Measurements from ENCODE around the gene CYB5RL. TPM values are rescaled to one million over a fixed set of nuclear protein-coding genes. Genes with fewer than 3 reads are reported as not detected.
"Not testable (repeated sequence)": the region's sequence is repeated elsewhere in the genome, so short reads cannot be mapped to it uniquely, and the experiment has no call there.

Gene CYB5RL
- total RNA-seq, 2 donors from 2014 or later = 2.9 to 4.6 TPM

DNA sequence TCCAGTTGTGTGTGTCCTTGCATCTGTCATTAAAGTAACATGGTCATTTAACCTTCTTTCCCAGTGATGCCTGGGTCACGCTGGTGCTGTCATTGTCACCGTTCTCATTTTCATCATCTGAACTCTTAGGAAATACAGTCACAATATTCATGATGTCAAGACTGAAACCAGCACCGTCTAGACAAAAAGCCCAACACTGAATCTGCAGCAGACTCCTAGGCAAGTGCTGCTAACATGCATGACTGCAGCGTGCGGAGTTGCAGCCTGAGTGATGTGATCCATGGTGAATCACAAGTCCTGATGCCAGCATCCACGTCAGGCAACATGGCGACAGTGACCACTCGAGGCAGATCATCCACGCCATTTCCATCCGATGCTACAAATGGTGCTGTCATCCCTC lies 37.8 kb upstream of the CYB5RL start:
- Mint-ChIP-seq H3K27me3 (no peaks in the 10 kb centered on the region), H3K27ac (no peak overlapping the region), H3K4me3 (no peak overlapping the region), H3K4me1 (no peaks in the 10 kb centered on the region), H3K36me3 (ENCODE audit: low read depth) (peaks cover 2% of the 10 kb centered on the region)
- H3K9me3 ChIP-seq (ENCODE audit: control insufficient read depth, low read length, poor library complexity, severe bottlenecking) = no peaks in the 10 kb centered on the region
- DNase-seq = no peak
- ATAC-seq = no peak

DNA sequence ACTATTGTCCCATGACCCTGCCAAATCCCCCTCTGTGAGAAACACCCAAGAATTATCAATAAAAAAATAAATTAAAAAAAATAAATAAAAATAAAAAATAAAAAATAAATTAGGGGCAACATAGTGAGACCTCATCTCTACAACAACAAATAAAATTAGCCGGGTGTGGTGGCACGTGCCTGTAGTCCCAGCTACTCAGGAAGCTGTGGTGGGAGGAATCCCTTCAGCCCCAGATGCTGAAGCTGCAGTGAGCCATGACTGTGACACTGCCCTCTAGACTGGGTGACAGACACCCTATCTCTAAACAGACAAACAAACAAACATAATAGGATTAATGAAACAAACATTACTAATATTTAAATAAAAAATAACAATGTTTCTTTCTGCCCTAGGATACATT lies 34.5 kb upstream of the CYB5RL start:
- H3K27me3 Mint-ChIP-seq = no peaks in the 10 kb centered on the region
- peaks cover 16% of the 10 kb centered on the region for H3K4me1 Mint-ChIP-seq
- no peaks in the 10 kb centered on the region for H3K9me3 ChIP-seq (ENCODE audit: control insufficient read depth, low read length, poor library complexity, severe bottlenecking)
- peaks cover 2% of the 10 kb centered on the region for H3K36me3 Mint-ChIP-seq (ENCODE audit: low read depth)
- ATAC-seq (no peak), DNase-seq (no peak)
- no peak overlapping the region for H3K4me3 Mint-ChIP-seq
- H3K27ac Mint-ChIP-seq = no peak overlapping the region

DNA sequence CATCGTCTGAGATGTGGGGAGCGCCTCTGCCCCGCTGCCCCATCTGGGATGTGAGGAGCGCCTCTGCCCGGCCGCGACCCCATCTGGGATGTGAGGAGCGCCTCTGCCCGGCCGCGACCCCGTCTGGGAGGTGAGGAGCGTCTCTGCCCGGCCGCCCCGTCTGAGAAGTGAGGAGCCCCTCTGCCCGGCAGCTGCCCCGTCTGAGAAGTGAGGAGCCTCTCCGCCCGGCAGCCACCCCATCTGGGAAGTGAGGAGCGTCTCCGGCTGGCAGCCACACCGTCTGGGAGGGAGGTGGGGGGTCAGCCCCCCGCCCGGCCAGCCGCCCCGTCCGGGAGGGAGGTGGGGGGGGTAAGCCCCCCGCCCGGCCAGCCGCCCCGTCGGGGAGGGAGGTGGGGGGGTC lies 33.4 kb upstream of the CYB5RL start:
- H3K27ac Mint-ChIP-seq; H3K27me3 Mint-ChIP-seq; H3K9me3 ChIP-seq (ENCODE audit: control insufficient read depth, low read length, poor library complexity, severe bottlenecking); ATAC-seq; H3K36me3 Mint-ChIP-seq (ENCODE audit: low read depth); DNase-seq; H3K4me3 Mint-ChIP-seq: not testable (repeated sequence)
- H3K4me1 Mint-ChIP-seq = peaks cover 19% of the 10 kb centered on the region

DNA sequence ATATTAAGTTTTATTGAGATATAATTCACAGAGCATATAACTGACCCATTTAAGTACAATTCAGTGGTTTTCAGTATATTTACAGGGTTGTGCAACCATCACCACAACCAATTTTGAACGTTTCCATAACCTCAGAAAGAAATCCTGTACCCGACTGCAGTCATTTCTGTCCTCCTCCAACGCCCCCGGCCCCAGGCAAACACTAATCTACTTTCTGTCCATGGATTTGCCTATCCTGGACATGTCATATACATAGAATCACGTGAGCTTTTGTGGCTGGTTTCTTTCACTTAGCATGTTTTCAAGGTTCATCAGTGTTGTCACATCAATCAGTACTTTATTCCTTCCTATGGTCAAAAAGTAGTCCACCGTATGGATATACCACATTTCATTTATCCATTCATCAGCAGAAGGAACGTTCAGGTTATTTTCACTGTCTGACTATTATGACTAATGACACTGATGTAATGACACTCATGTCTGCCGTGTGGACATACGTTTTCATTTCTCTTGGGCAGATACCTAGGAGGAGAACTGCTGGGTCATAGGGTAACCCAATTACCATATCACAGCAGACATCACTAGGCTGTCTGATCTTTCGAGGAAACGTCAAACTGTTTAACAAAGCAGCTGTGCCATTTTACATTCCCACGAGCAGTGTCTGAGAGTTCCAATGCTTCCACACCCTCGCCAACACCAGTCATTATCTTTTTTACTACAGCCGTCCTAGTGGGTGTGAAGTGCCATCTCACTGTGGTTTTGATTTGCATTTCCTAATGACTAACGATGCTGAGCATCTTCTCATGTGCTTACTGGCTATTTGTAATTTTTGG lies 30.9 kb upstream of the CYB5RL start:
- peak overlapping the region; percentile 85 for H3K27ac Mint-ChIP-seq
- H3K4me1 Mint-ChIP-seq = peaks cover 19% of the 10 kb centered on the region
- H3K4me3 Mint-ChIP-seq = peak overlapping the region; percentile 41
- H3K9me3 ChIP-seq (ENCODE audit: control insufficient read depth, low read length, poor library complexity, severe bottlenecking) = no peaks in the 10 kb centered on the region
- DNase-seq = no peak
- no peaks in the 10 kb centered on the region for H3K36me3 Mint-ChIP-seq (ENCODE audit: low read depth)
- no peaks in the 10 kb centered on the region for H3K27me3 Mint-ChIP-seq
- peak; percentile 56 for ATAC-seq

DNA sequence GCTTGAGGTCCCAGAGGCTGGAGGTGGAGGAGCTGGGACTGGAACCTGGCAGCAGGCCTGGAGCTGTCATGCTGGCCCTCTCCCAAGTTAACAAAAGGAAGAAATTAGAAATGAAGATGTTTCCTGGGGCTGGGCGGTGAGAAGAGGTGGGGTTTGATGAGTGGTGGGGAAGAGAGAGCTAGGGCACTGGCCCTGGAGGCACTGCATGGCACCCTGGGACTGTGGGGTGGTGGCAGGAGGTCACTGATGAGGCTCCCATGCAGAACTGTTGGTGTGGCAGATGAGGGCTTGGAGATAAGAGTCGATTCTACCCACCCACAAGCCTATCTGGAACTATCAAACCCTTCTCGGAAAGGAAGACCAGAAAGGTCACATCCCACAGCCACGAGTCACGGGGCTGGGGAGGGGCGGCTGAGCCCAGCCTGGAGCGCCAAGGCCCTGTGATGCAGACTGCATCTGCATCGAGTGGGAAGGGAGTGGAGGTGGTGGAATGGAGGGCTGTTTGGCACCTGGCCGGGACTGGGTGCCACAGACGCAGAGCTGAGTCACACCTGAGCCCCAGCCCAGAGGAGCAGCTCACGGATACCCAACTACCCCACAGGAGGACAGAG lies 29.6 kb upstream of the CYB5RL start:
- no peaks in the 10 kb centered on the region for H3K27me3 Mint-ChIP-seq
- H3K27ac Mint-ChIP-seq = peak overlapping the region; percentile 59
- H3K4me3 Mint-ChIP-seq = peak overlapping the region; percentile 5
- H3K4me1 Mint-ChIP-seq = peaks cover 19% of the 10 kb centered on the region
- ATAC-seq (peak; percentile 32), DNase-seq (no peak)
- H3K9me3 ChIP-seq (ENCODE audit: control insufficient read depth, low read length, poor library complexity, severe bottlenecking) = no peaks in the 10 kb centered on the region
- no peaks in the 10 kb centered on the region for H3K36me3 Mint-ChIP-seq (ENCODE audit: low read depth)

DNA sequence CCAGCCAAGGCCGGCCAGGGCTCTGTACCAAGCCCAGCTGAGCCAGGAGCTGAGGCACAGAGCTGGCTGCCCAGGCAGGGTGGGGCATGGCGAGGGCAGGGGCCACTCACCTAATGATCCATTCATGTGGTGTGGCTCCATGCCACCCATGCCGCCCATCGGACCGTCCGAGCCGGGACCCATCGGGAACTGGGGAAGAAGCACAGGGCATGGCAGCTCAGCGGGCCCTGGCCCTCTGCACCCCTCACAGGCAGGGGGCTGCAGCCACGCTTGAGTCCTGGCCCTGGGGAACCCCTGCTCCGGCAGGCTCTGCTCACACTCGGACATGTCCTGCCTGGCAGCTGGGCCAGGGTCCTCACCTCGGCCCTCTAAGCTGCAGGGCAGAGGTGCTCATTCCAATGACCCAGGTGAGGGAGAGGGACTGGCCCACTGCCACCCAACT lies 28.8 kb upstream of the CYB5RL start:
- H3K4me1 Mint-ChIP-seq = peaks cover 19% of the 10 kb centered on the region
- peak overlapping the region; percentile 54 for H3K27ac Mint-ChIP-seq
- no peak for ATAC-seq
- no peaks in the 10 kb centered on the region for H3K9me3 ChIP-seq (ENCODE audit: control insufficient read depth, low read length, poor library complexity, severe bottlenecking)
- no peaks in the 10 kb centered on the region for H3K27me3 Mint-ChIP-seq
- H3K4me3 Mint-ChIP-seq = no peak overlapping the region
- no peak for DNase-seq
- H3K36me3 Mint-ChIP-seq (ENCODE audit: low read depth) = no peaks in the 10 kb centered on the region

DNA sequence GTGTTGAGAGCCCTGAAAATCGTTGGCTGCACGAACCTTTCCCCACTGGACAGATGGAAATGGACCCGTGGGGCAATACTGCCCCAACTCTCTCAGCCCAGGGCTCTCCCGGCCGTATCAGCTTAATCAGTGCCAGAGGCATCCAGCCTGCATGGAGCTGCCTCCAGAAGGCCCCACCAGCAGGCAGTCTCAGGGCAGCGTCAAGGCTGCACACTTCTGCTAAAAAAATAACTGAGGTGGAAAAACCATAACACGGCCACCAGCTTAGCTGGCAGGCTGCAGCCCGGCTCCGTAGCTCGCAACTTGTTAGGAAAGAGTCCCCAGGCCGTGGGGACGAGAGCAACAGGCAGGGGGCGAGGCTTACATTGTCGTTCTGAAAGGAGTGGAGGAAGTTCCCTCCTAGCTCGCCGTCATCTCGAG lies 28.1 kb upstream of the CYB5RL start:
- DNase-seq = no peak

DNA sequence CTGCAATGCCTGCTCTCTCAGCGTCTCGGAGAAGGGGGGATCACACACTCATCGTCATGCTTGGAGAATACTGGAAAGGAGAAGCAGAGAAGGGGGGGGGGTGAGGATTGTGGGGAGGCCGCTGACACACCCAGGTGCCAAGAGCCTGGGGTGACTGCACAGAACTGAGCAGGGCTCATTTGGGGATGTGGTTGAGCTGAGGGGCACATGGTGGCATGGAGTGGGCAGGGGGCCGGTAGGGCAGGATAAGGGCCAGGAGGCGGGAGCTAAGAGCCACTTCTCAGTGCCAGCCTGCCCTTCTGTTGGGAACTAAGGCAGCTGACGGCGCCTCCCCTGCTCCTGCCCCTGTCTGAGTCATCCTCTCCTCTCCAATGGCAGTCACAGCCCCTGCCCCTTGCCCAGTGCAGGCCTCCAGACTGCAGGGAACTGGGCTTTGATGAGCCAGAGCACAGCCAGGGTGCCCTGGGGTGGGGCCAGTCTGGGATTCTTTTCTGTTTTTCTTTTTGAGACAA lies 27.3 kb upstream of the CYB5RL start:
- Mint-ChIP-seq H3K27ac (peak overlapping the region; percentile 54), H3K4me3 (no peak overlapping the region), H3K4me1 (peaks cover 21% of the 10 kb centered on the region), H3K36me3 (ENCODE audit: low read depth) (no peaks in the 10 kb centered on the region), H3K27me3 (no peaks in the 10 kb centered on the region)
- no peaks in the 10 kb centered on the region for H3K9me3 ChIP-seq (ENCODE audit: control insufficient read depth, low read length, poor library complexity, severe bottlenecking)
- DNase-seq (no peak), ATAC-seq (peak; percentile 33)

More for the DNA sequence above, 28.1 kb upstream of the CYB5RL start:
- no peak overlapping the region for H3K4me3 Mint-ChIP-seq
- H3K4me1 Mint-ChIP-seq = peaks cover 19% of the 10 kb centered on the region
- no peaks in the 10 kb centered on the region for H3K9me3 ChIP-seq (ENCODE audit: control insufficient read depth, low read length, poor library complexity, severe bottlenecking)
- H3K27me3 Mint-ChIP-seq = no peaks in the 10 kb centered on the region
- peak overlapping the region; percentile 54 for H3K27ac Mint-ChIP-seq
- ATAC-seq = no peak
- no peaks in the 10 kb centered on the region for H3K36me3 Mint-ChIP-seq (ENCODE audit: low read depth)

DNA sequence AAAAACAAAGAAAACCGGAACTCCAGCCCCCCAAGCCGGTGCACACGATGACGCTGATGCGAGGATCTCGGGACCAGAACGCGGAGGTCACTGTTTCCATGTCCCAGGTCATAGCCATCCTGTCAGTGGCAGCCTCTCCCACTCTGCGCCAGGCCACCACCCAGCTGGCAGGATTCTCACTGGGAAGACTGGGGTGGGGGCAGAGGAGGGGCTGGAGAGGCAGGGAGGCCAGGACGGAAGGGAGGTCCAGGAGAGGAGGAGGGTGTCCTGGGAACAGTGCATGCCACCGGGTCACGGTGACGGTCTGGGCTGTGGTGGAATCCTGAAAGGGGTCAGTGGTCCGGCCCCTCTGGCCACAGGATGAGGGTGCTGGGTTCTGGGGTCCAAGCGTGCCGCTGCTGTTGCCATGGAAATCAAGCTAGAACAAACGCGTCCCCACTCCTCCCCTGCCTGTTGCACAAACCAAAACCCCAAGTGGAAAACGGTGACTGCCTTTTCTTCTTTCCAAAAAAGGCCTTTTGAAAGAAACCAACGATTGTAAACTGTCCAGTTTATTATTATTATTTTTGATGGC lies 26.2 kb upstream of the CYB5RL start:
- no peaks in the 10 kb centered on the region for H3K9me3 ChIP-seq (ENCODE audit: control insufficient read depth, low read length, poor library complexity, severe bottlenecking)
- Mint-ChIP-seq H3K27ac (no peak overlapping the region), H3K27me3 (no peaks in the 10 kb centered on the region), H3K4me1 (peaks cover 17% of the 10 kb centered on the region), H3K36me3 (ENCODE audit: low read depth) (no peaks in the 10 kb centered on the region), H3K4me3 (no peak overlapping the region)
- ATAC-seq (no peak), DNase-seq (no peak)

DNA sequence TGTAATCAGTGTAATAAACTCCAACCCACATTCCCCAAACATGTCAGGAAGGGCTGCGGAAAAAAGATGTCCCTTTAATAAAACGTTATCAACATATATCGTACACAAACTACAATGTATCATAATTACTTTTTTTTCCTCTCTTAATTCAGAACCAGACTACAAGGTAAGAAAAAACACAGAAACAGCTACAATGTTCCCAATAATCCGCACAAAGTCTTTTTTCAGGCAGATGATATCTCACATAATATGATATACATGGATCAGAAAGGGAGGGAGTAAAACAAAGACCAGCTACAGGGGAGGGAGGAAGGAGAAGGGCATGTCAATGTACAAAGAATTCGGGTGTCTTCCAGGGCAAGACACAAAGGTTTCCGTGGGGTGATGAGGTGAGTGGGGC lies 25.5 kb upstream of the CYB5RL start:
- H3K27ac Mint-ChIP-seq = peak overlapping the region; percentile 90

DNA sequence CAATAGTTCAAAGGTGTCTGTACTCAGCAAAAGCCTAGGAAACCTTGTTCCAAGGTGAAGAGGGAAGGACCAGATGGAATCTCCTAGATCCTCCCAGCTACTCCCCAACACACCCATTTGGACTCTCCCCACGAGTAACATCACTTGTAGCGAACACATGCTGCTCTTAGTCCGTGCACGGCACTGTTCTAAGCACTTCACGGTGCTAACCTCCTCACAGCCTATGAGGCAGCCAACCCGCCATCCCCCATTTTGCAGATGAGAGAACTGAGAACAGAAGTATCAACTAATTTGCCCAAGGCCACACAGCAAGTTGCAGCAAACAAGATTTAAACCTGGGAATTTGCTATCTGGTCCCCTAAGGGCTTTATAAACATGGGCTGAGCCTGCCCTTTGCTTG lies 24.4 kb upstream of the CYB5RL start:
- no peaks in the 10 kb centered on the region for H3K36me3 Mint-ChIP-seq (ENCODE audit: low read depth)
- H3K27me3 Mint-ChIP-seq = no peaks in the 10 kb centered on the region
- H3K4me1 Mint-ChIP-seq = peaks cover 8% of the 10 kb centered on the region
- ATAC-seq (no peak), DNase-seq (no peak)
- H3K27ac Mint-ChIP-seq = peak overlapping the region; percentile 90
- no peak overlapping the region for H3K4me3 Mint-ChIP-seq
- no peaks in the 10 kb centered on the region for H3K9me3 ChIP-seq (ENCODE audit: control insufficient read depth, low read length, poor library complexity, severe bottlenecking)

More for the DNA sequence above, 25.5 kb upstream of the CYB5RL start:
- ATAC-seq = no peak
- no peak for DNase-seq
- no peaks in the 10 kb centered on the region for H3K36me3 Mint-ChIP-seq (ENCODE audit: low read depth)
- no peaks in the 10 kb centered on the region for H3K27me3 Mint-ChIP-seq
- no peak overlapping the region for H3K4me3 Mint-ChIP-seq
- peaks cover 10% of the 10 kb centered on the region for H3K4me1 Mint-ChIP-seq
- H3K9me3 ChIP-seq (ENCODE audit: control insufficient read depth, low read length, poor library complexity, severe bottlenecking) = no peaks in the 10 kb centered on the region

DNA sequence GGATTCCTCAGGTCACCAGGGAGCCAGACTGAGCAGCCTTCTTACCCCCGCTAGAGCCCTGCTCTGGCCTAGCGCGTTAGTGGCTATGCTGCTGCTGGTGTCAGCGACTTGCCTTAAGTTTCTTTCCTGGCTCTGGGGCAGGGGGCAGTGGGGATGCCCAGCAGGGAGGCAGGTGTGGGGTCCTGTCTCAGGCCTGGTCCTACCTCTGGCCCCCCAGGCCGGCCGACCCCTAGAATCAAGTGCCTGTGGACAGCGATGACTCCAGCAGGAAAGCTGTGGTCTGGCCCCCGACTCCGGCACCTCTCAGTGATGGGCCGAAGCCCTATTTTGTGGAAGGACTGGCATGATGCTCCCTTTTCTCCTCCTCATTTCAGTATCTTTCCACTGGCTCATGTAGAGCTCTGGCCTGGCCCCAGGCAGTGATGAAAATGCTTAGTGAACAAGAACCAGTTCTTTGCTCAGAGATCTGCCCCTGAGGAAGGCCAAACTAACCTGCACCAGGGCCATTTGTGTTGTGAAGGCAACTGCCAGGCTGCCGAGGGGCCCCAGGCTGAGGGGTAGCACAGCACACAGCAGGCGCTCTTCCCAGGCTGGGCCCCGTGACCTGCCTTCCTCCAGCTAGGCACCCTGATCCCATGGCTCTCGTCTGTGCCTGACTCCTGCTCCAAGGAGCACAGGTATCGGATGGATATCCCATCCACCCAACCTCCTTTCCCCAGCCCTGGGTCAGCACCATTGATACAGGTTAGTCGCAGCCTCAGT lies 23.8 kb upstream of the CYB5RL start:
- H3K9me3 ChIP-seq (ENCODE audit: control insufficient read depth, low read length, poor library complexity, severe bottlenecking) = no peaks in the 10 kb centered on the region
- peaks cover under 1% of the 10 kb centered on the region for H3K36me3 Mint-ChIP-seq (ENCODE audit: low read depth)
- ATAC-seq = no peak
- H3K27ac Mint-ChIP-seq = peak overlapping the region; percentile 90
- H3K27me3 Mint-ChIP-seq = no peaks in the 10 kb centered on the region
- H3K4me3 Mint-ChIP-seq = no peak overlapping the region
- no peak for DNase-seq
- peaks cover 8% of the 10 kb centered on the region for H3K4me1 Mint-ChIP-seq

DNA sequence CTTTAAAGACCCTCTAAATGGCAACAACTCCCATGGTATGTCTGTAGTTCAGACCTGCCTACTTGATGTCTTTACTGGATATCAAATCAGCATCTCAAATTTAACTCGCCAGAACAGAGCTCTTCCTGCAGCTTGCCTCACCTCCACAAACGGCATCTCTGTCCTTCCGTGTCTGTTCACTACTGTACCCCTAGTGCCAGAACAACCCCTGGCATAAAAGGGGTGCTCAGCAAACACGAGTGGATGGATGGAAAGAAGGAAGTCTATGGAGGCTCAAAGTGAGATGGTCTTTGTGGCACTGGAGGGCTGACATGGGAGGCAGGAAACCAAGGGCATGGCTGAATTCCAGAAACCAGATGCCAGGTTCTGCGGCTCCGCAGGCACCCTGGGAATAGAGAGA lies 22.9 kb upstream of the CYB5RL start:
- Mint-ChIP-seq H3K4me3 (no peak overlapping the region), H3K36me3 (ENCODE audit: low read depth) (peaks cover 4% of the 10 kb centered on the region)

More for the DNA sequence above, 22.9 kb upstream of the CYB5RL start:
- ATAC-seq (no peak), DNase-seq (no peak)
- H3K9me3 ChIP-seq (ENCODE audit: control insufficient read depth, low read length, poor library complexity, severe bottlenecking) = no peaks in the 10 kb centered on the region
- Mint-ChIP-seq H3K4me1 (peaks cover 8% of the 10 kb centered on the region), H3K27me3 (no peaks in the 10 kb centered on the region), H3K27ac (peak overlapping the region; percentile 29)

Measured in T-helper 17 cell (primary cell).